ENCODE data around the gene UBE2H.
"Not testable (repeated sequence)": the region's sequence is repeated elsewhere in the genome, so short reads cannot be mapped to it uniquely, and the experiment has no call there.

The UBE2H gene

GRCh38 chr7:129797214-129797789 lies 155.5 kb downstream of the UBE2H start:
- Histone ChIP-seq H3K4me1 (ENCODE audit: insufficient read depth, low read length) (peaks cover 4% of the 10 kb centered on the region), H2AFZ (ENCODE audit: low read depth, low read length) (no peak overlapping the region), H3K36me3 (ENCODE audit: insufficient read depth, low read length) (no peaks in the 10 kb centered on the region), H3K4me3 (ENCODE audit: low read length) (no peak overlapping the region), H3K27me3 (ENCODE audit: insufficient read depth, low read length) (peaks cover 6% of the 10 kb centered on the region), H3K9me3 (ENCODE audit: low read length) (no peaks in the 10 kb centered on the region)

- no peaks in the 10 kb centered on the region for H3K36me3 ChIP-seq (ENCODE audit: insufficient read depth, low read length)
- H3K9me3 ChIP-seq (ENCODE audit: low read length), result no peaks in the 10 kb centered on the region
- peaks cover 4% of the 10 kb centered on the region for H3K4me1 ChIP-seq (ENCODE audit: insufficient read depth, low read length)
- H3K4me3 ChIP-seq (ENCODE audit: low read length), result no peak overlapping the region
- H2AFZ ChIP-seq (ENCODE audit: low read depth, low read length), result no peak overlapping the region
- H3K27me3 ChIP-seq (ENCODE audit: insufficient read depth, low read length), result peaks cover 6% of the 10 kb centered on the region
Measured at GRCh38 chr7:129796186-129796775, 156.5 kb downstream of the UBE2H start.

GRCh38 chr7:129794461-129794860 lies 158.3 kb downstream of the UBE2H start:
- not testable (repeated sequence) for H2AFZ ChIP-seq (ENCODE audit: low read depth, low read length); H3K36me3 ChIP-seq (ENCODE audit: insufficient read depth, low read length); H3K4me3 ChIP-seq (ENCODE audit: low read length); H3K27me3 ChIP-seq (ENCODE audit: insufficient read depth, low read length); H3K4me1 ChIP-seq (ENCODE audit: insufficient read depth, low read length); H3K9me3 ChIP-seq (ENCODE audit: low read length)

GRCh38 chr7:129793506-129794310 lies 159.1 kb downstream of the UBE2H start:
- peaks cover 16% of the 10 kb centered on the region for H3K27me3 ChIP-seq (ENCODE audit: insufficient read depth, low read length)
- H2AFZ ChIP-seq (ENCODE audit: low read depth, low read length), result no peak overlapping the region
- no peak overlapping the region for H3K4me3 ChIP-seq (ENCODE audit: low read length)
- H3K36me3 ChIP-seq (ENCODE audit: insufficient read depth, low read length), result no peaks in the 10 kb centered on the region
- H3K9me3 ChIP-seq (ENCODE audit: low read length), result no peaks in the 10 kb centered on the region
- peaks cover 4% of the 10 kb centered on the region for H3K4me1 ChIP-seq (ENCODE audit: insufficient read depth, low read length)

GRCh38 chr7:129792721-129793120 lies 160.0 kb downstream of the UBE2H start:
- H3K9me3 ChIP-seq (ENCODE audit: low read length), result no peaks in the 10 kb centered on the region
- peaks cover 24% of the 10 kb centered on the region for H3K27me3 ChIP-seq (ENCODE audit: insufficient read depth, low read length)
- no peaks in the 10 kb centered on the region for H3K36me3 ChIP-seq (ENCODE audit: insufficient read depth, low read length)
- H3K4me3 ChIP-seq (ENCODE audit: low read length), result no peak overlapping the region
- H3K4me1 ChIP-seq (ENCODE audit: insufficient read depth, low read length), result peaks cover 4% of the 10 kb centered on the region
- H2AFZ ChIP-seq (ENCODE audit: low read depth, low read length), result peak overlapping the region; percentile 19

GRCh38 chr7:129790136-129790535 lies 162.6 kb downstream of the UBE2H start:
- Histone ChIP-seq H3K36me3 (ENCODE audit: insufficient read depth, low read length) (no peaks in the 10 kb centered on the region), H3K4me3 (ENCODE audit: low read length) (no peak overlapping the region), H3K4me1 (ENCODE audit: insufficient read depth, low read length) (peaks cover 13% of the 10 kb centered on the region), H3K27me3 (ENCODE audit: insufficient read depth, low read length) (peaks cover 50% of the 10 kb centered on the region), H3K9me3 (ENCODE audit: low read length) (no peaks in the 10 kb centered on the region), H2AFZ (ENCODE audit: low read depth, low read length) (no peak overlapping the region)

DNA sequence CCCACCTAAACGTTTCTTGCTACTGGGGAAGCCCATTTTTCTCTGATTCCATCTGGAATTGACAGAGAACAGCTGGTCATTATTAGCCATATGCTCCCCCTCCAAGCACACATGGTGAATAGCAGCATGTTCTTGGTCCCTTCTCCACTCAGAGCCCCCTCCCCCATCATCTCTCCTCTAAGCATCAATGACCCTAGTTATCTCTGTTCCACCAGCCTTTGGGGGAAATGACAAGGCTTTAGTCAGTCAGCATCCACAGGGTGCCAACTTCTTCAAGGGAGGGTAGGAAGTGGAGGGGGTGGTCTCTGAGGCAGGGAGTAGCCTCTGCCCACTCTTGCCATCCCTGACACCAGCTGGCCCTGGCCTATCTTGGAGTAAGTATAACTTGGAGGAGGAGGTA lies 163.1 kb downstream of the UBE2H start:
- H3K27me3 ChIP-seq (ENCODE audit: insufficient read depth, low read length), result peaks cover 53% of the 10 kb centered on the region
- peaks cover 13% of the 10 kb centered on the region for H3K4me1 ChIP-seq (ENCODE audit: insufficient read depth, low read length)

DNA sequence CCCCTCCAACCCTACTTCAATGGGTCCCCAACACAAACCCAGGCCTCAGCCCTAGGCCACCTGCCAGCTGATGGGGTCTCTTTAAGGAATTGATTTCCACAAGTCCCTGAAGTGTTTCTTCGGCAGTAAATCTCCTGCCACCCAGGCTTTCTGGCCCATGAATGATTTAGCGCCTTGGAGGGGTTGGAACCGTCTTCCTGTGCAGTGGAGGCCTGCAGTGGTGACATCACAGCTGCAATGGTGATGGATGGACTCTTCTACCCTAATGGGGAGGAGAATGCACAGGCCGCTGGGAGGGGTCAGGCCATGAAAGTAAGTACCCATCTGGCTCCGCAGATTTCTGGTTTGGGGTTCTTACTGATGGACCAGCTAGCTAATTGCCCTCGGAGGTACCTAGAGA lies 163.8 kb downstream of the UBE2H start:
- H3K9me3 ChIP-seq (ENCODE audit: low read length), result no peaks in the 10 kb centered on the region
- no peak overlapping the region for H3K4me3 ChIP-seq (ENCODE audit: low read length)
- no peaks in the 10 kb centered on the region for H3K36me3 ChIP-seq (ENCODE audit: insufficient read depth, low read length)
- H3K4me1 ChIP-seq (ENCODE audit: insufficient read depth, low read length), result peaks cover 13% of the 10 kb centered on the region
- H3K27me3 ChIP-seq (ENCODE audit: insufficient read depth, low read length), result peaks cover 60% of the 10 kb centered on the region
- H2AFZ ChIP-seq (ENCODE audit: low read depth, low read length), result no peak overlapping the region

More for the DNA sequence above, 163.1 kb downstream of the UBE2H start:
- H3K9me3 ChIP-seq (ENCODE audit: low read length), result no peaks in the 10 kb centered on the region
- no peak overlapping the region for H2AFZ ChIP-seq (ENCODE audit: low read depth, low read length)
- H3K36me3 ChIP-seq (ENCODE audit: insufficient read depth, low read length), result no peaks in the 10 kb centered on the region
- H3K4me3 ChIP-seq (ENCODE audit: low read length), result no peak overlapping the region

GRCh38 chr7:129786825-129787563 lies 165.8 kb downstream of the UBE2H start:
- Histone ChIP-seq H3K4me1 (ENCODE audit: insufficient read depth, low read length) (peaks cover 12% of the 10 kb centered on the region), H3K9me3 (ENCODE audit: low read length) (no peaks in the 10 kb centered on the region), H3K36me3 (ENCODE audit: insufficient read depth, low read length) (no peaks in the 10 kb centered on the region), H3K27me3 (ENCODE audit: insufficient read depth, low read length) (peaks cover 77% of the 10 kb centered on the region), H3K4me3 (ENCODE audit: low read length) (no peak overlapping the region), H2AFZ (ENCODE audit: low read depth, low read length) (no peak overlapping the region)

- H3K4me3 ChIP-seq (ENCODE audit: low read length), result no peak overlapping the region
- no peaks in the 10 kb centered on the region for H3K9me3 ChIP-seq (ENCODE audit: low read length)
- no peaks in the 10 kb centered on the region for H3K36me3 ChIP-seq (ENCODE audit: insufficient read depth, low read length)
- H3K27me3 ChIP-seq (ENCODE audit: insufficient read depth, low read length), result peaks cover 88% of the 10 kb centered on the region
- no peak overlapping the region for H2AFZ ChIP-seq (ENCODE audit: low read depth, low read length)
- peaks cover 12% of the 10 kb centered on the region for H3K4me1 ChIP-seq (ENCODE audit: insufficient read depth, low read length)
Measured at GRCh38 chr7:129785685-129786514, 166.9 kb downstream of the UBE2H start.

- Histone ChIP-seq H3K4me1 (ENCODE audit: insufficient read depth, low read length) (peaks cover 12% of the 10 kb centered on the region), H3K4me3 (ENCODE audit: low read length) (no peak overlapping the region), H3K36me3 (ENCODE audit: insufficient read depth, low read length) (no peaks in the 10 kb centered on the region)
Measured at GRCh38 chr7:129784783-129785684, 167.7 kb downstream of the UBE2H start.

GRCh38 chr7:129784437-129784782 lies 168.3 kb downstream of the UBE2H start:
- H3K36me3 ChIP-seq (ENCODE audit: insufficient read depth, low read length), result no peaks in the 10 kb centered on the region
- no peak overlapping the region for H2AFZ ChIP-seq (ENCODE audit: low read depth, low read length)
- H3K4me1 ChIP-seq (ENCODE audit: insufficient read depth, low read length), result peaks cover 12% of the 10 kb centered on the region
- H3K4me3 ChIP-seq (ENCODE audit: low read length), result no peak overlapping the region
- peaks cover 93% of the 10 kb centered on the region for H3K27me3 ChIP-seq (ENCODE audit: insufficient read depth, low read length)
- no peaks in the 10 kb centered on the region for H3K9me3 ChIP-seq (ENCODE audit: low read length)

More at GRCh38 chr7:129784783-129785684, 167.7 kb downstream of the UBE2H start:
- Histone ChIP-seq H2AFZ (ENCODE audit: low read depth, low read length) (no peak overlapping the region), H3K27me3 (ENCODE audit: insufficient read depth, low read length) (peaks cover 93% of the 10 kb centered on the region), H3K9me3 (ENCODE audit: low read length) (no peaks in the 10 kb centered on the region)

All from neuron (in vitro differentiated cells).